ENCODE results near the gene CPED1. TPM values are rescaled to one million over a fixed set of nuclear protein-coding genes. Genes with fewer than 3 reads are reported as not detected.
"Not testable (repeated sequence)": the region's sequence is repeated elsewhere in the genome, so short reads cannot be mapped to it uniquely, and the experiment has no call there.

Gene CPED1
- total RNA-seq, 2 donors from 2014 or later: not detected

DNA sequence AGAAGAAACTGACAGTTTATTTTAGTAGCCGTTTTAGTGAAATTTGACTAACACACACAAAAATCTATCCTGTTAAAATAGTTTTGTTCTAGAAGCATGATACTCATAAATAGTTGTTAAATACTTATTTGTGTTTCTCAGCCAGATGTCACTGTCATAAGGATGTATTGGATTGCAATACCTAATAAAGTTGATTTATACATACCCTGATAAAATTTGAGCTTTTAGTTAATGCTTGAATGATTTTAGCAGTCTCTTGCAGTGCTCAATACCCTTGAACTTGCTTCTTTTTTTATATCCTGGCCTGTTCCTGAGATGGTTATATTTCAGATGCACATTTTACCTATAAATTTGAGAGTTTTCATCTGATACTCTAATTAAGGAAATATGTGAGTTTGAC, 27.8 kb upstream of the CPED1 start:
- H3K9me3 Mint-ChIP-seq: no peaks in the 10 kb centered on the region
- peaks cover 15% of the 10 kb centered on the region for H3K4me1 Mint-ChIP-seq
- no peak overlapping the region for H3K27ac Mint-ChIP-seq
- H3K4me3 Mint-ChIP-seq: no peak overlapping the region
- no peaks in the 10 kb centered on the region for H3K27me3 Mint-ChIP-seq
- ATAC-seq (replicated peaks): no peak
- H3K36me3 Mint-ChIP-seq (ENCODE audit: low read depth): peaks cover 79% of the 10 kb centered on the region

DNA sequence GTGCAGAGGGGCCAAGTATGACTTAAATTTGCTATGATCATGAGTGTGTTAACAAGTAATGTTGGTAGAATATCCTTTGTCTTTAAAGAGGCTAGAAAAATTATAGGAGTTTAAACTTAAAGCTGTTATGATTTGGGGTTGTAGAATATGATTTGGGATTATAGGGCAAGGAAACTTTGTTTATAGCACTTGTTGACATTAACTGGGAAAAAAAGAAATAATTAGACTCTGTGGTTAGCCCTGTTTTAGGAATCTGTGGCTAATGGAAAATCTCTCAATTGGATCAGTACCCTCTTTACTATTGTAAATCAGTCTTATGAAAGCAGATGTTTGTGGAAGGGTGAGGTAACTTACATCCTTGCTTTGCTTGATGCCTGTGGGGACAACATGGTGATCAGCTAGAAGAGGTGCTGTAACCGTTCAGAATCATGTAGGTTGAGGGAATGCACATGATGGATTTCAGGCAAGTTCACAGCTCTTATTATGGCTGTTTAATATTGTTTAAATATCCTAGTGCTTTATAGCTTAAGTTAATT, 26.8 kb upstream of the CPED1 start:
- H3K27ac Mint-ChIP-seq: no peak overlapping the region
- H3K9me3 Mint-ChIP-seq: no peaks in the 10 kb centered on the region
- H3K27me3 Mint-ChIP-seq: no peaks in the 10 kb centered on the region
- H3K4me1 Mint-ChIP-seq: peaks cover 11% of the 10 kb centered on the region
- H3K36me3 Mint-ChIP-seq (ENCODE audit: low read depth): peaks cover 79% of the 10 kb centered on the region
- no peak for ATAC-seq (replicated peaks)
- no peak overlapping the region for H3K4me3 Mint-ChIP-seq

DNA sequence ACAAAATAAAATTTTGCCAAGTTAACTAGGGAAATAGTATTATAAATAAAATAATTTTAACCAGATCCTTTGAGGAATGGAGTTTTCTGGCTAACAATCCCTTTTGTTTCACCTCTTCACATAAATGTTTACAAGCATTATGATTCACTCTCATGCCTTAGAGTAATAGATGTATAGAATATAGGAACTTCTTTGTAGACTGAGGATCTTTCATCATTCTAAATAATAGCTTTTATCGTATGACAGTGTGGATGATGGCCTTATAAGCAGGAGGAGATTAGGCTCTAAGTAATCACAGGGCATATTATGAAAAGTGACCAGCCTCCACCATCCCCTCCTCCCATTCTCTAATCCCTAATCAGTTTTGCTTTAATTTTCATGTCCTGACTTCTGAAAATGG, 24.4 kb upstream of the CPED1 start:
- H3K27ac Mint-ChIP-seq: no peak overlapping the region
- no peak overlapping the region for H3K4me3 Mint-ChIP-seq
- H3K36me3 Mint-ChIP-seq (ENCODE audit: low read depth): peaks cover 79% of the 10 kb centered on the region
- ATAC-seq (replicated peaks): no peak
- peaks cover 5% of the 10 kb centered on the region for H3K4me1 Mint-ChIP-seq
- H3K27me3 Mint-ChIP-seq: no peaks in the 10 kb centered on the region
- H3K9me3 Mint-ChIP-seq: no peaks in the 10 kb centered on the region

DNA sequence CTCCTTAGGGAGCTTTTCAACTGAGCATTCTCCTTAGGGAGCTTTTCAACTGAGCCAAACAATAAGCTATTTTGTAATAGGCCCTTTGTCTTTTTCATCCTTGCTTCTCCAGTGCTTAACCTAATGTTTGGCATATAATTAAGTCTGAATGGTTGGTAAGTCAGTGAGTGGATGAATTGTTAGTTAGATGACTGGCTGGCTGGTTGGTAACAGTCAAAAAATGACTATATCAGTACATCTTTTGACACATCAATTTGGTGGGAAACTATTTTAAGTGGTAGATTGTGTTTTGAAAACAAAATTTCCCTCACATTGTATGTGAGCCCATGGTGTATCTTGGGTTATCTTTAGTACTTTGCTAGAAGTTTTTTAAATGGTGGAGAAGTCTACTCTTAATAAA, 21.6 kb upstream of the CPED1 start:
- peaks cover 84% of the 10 kb centered on the region for H3K36me3 Mint-ChIP-seq (ENCODE audit: low read depth)

DNA sequence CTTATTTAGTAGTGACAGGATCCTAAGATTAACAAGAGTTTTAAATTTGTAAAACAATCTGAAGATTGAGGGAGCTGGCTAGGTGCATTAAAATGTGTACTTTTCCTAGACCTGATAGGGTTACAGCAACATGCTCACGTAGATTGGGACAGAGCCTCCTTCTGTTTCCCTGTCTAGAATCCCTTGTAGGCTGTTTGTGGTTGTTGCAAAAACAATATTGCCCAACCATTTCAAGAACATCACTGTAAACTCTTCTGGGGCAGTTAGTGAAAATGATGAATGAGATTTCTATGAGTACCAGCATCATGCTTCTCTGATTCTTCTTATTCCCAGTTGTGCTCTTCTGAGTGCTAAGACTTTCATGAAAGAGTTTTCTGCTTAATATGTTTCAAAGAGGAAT, 14.7 kb upstream of the CPED1 start:
- Mint-ChIP-seq H3K9me3 (no peaks in the 10 kb centered on the region), H3K27ac (no peak overlapping the region), H3K27me3 (no peaks in the 10 kb centered on the region), H3K36me3 (ENCODE audit: low read depth) (peaks cover 78% of the 10 kb centered on the region), H3K4me1 (no peaks in the 10 kb centered on the region), H3K4me3 (no peak overlapping the region)
- no peak for ATAC-seq (replicated peaks)

More for the DNA sequence above, 21.6 kb upstream of the CPED1 start:
- Mint-ChIP-seq H3K27me3 (no peaks in the 10 kb centered on the region), H3K4me3 (no peak overlapping the region), H3K27ac (peak overlapping the region; percentile 45), H3K4me1 (no peaks in the 10 kb centered on the region), H3K9me3 (no peaks in the 10 kb centered on the region)
- peak; percentile 64 for ATAC-seq (replicated peaks)

DNA sequence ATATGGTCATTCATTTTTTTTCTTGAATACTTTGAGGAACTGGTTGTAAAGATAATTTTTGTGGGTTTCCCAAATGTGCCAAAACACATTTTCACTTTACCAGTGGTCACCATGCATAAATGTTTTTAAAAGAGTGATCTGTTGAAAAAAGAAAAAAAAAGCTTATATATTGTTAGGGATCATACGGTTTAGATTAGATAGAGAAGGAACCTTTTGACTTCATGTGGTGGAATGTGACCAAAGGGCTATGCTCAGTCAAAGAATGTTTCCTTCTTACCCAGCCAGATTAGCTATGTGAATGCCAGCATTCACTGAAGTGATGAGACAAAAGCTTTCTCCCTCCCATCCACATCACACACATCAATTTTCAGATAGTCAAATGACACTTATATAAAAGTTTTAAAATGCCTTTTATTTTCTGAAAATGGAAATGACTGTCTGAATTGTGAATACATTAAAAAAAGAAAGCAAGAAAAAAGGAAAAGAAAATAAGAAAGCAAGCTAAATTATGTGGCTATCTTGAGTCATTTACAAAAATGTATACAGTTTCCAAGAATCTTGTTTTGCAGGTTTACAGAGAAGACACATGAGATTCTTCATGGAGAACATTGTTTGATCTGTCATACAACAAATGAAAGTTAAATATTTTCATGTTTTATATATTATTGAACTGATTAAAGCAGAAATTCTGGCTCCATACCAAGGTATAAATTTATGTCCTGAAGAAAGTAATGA, 8.6 kb upstream of the CPED1 start:
- H3K4me3 Mint-ChIP-seq: no peak overlapping the region
- H3K9me3 Mint-ChIP-seq: no peaks in the 10 kb centered on the region
- peaks cover 10% of the 10 kb centered on the region for H3K4me1 Mint-ChIP-seq
- H3K27me3 Mint-ChIP-seq: peaks cover 6% of the 10 kb centered on the region
- H3K36me3 Mint-ChIP-seq (ENCODE audit: low read depth): peaks cover 20% of the 10 kb centered on the region
- peak overlapping the region; percentile 65 for H3K27ac Mint-ChIP-seq
- ATAC-seq (replicated peaks): peak; percentile 42

DNA sequence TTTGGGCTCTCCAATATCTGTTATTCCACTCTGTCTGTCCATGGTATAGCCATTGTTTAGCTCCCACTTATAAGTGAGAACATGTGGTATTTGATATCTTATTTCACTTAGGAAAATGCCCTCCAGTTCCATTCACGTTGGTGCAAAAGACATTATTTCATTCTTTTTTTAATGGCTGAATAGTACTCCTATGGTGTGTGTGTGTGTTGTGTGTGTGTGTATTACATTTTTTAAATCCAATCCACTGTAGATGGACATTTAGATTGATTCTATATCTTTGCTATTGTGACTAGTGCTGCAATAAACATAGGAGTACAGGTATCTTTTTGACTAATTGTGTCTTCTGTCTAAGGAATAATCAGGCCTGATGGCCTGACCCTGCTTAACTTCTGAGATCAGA, 7.4 kb upstream of the CPED1 start:
- Mint-ChIP-seq H3K9me3 (no peaks in the 10 kb centered on the region), H3K4me1 (peaks cover 10% of the 10 kb centered on the region), H3K36me3 (ENCODE audit: low read depth) (peaks cover 9% of the 10 kb centered on the region), H3K27ac (no peak overlapping the region), H3K4me3 (no peak overlapping the region), H3K27me3 (peaks cover 7% of the 10 kb centered on the region)
- no peak for ATAC-seq (replicated peaks)

DNA sequence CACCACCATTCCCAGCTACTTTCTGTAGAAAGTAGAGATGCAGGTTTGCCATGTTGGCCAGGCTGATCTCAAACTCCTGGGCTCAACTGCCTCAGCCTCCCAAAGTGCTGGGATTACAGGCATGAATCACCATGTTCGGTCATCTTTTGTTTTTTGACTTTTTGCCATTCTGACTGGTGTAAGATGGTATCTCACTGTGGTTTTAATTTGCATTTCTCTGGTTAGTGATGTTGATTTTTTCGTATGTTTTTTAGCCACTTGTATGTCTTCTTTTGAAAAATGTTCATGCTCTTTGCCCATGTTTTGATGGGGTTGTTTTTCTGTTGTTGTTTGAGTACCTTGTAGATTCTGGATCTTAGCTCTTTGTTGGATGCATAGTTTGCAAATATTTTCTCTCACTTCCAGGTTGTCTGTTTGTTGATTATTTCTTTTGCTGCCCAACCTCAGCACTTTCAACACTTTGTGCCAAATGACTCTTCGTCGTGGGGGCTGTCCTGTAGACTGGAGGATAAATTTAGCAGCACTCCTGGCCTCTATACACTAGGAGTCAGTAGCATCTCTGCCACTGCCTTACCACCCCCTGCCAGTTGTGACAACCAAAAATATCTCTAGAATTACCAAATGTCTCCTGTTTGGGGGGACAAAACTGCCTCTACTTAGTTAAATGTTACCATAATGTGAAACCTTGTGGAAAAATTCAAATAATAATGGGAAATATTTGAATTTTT, 6.5 kb upstream of the CPED1 start:
- Mint-ChIP-seq H3K4me3 (peak overlapping the region; percentile 15), H3K27me3 (peaks cover 16% of the 10 kb centered on the region), H3K4me1 (peaks cover 10% of the 10 kb centered on the region), H3K36me3 (ENCODE audit: low read depth) (no peaks in the 10 kb centered on the region), H3K9me3 (no peaks in the 10 kb centered on the region), H3K27ac (peak overlapping the region; percentile 61)
- ATAC-seq (replicated peaks): peak; percentile 92

DNA sequence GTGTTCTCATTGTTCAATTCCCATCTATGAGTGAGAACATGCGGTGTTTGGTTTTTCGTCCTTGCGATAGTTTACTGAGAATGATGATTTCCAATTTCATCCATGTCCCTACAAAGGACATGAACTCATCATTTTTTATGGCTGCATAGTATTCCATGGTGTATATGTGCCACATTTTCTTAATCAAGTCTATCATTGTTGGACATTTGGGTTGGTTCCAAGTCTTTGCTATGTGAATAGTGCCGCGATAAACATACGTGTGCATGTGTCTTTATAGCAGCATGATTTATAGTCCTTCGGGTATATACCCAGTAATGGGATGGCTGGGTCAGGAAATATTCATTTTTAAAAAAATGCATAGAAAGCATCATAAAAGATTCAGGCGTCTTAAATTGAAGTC, 4.9 kb upstream of the CPED1 start:
- not testable (repeated sequence) for H3K4me3 Mint-ChIP-seq; H3K27ac Mint-ChIP-seq; H3K9me3 Mint-ChIP-seq; ATAC-seq (replicated peaks); H3K36me3 Mint-ChIP-seq (ENCODE audit: low read depth)
- peaks cover 10% of the 10 kb centered on the region for H3K4me1 Mint-ChIP-seq
- H3K27me3 Mint-ChIP-seq: peaks cover 23% of the 10 kb centered on the region

DNA sequence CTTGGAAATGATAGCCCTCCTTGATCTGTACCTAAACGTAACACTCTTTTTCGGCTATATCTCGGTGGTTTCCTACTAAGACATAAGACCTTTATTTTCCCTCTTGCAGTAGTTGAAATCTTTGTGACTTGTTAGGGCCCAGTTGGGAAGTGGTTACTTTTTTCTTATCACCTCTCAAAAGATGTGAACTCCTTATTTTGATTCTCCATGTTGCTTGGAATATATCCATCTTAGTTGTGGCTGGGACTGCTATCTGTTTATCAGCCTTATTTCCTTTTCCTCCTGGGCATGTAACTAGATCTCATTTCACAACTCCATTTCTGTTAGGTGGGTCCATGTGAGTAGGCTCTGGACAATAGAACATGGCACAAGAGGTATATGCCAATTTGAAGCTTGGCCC, 4.1 kb upstream of the CPED1 start:
- Mint-ChIP-seq H3K4me3 (no peak overlapping the region), H3K27me3 (peaks cover 29% of the 10 kb centered on the region), H3K4me1 (peaks cover 14% of the 10 kb centered on the region), H3K9me3 (no peaks in the 10 kb centered on the region), H3K36me3 (ENCODE audit: low read depth) (no peaks in the 10 kb centered on the region), H3K27ac (no peak overlapping the region)
- ATAC-seq (replicated peaks): no peak

DNA sequence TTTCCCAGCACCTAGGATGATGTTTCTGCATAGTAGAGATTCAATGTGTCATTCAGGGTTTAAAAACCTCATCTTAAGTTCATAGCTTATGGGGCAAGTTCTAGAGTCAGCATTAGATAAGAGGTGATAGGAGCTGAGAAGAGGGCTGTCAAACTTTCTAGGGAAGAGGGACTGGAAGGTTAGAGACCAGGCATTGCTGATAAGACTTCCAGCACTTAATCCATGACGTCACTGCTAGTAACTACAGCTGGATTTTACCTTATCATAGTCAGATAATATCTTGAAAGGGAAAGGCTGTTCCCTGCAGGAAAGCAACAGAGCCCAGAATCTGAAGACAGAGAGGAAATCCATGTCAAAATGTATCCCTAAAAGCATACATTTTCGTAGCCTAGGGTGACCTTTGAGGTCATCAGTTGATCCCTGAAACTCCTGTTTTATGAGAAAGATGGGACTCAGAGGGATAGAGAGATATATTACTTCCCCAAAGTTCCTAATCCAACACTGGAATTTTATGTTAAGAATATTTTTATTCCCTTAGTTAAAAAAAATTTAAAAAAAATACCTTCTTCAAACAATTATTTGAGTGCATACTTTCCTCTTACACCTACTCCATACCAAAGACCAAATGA, 3.3 kb upstream of the CPED1 start:
- Mint-ChIP-seq H3K27ac (no peak overlapping the region), H3K36me3 (ENCODE audit: low read depth) (no peaks in the 10 kb centered on the region), H3K9me3 (no peaks in the 10 kb centered on the region), H3K4me1 (peaks cover 14% of the 10 kb centered on the region), H3K27me3 (peaks cover 37% of the 10 kb centered on the region), H3K4me3 (no peak overlapping the region)
- ATAC-seq (replicated peaks): no peak

DNA sequence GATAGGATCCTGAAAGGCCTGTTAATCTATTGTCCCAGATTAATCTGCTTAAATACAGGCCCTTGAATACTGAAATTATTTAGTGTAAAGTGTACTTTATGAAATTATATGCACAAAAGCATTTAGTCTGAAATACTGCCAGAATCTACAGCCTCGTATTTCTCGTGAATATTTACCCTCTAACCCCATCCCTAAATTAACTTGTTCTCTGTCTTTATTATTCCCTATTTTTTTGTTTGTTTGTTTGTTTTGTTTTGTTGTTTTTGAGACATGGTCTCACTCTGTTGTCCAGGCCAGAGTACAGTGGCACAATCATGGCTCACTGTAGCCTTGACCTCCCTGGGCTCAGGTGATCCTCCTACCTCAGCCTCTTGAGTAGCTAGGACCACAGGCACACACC, 2.7 kb upstream of the CPED1 start:
- Mint-ChIP-seq H3K36me3 (ENCODE audit: low read depth) (no peaks in the 10 kb centered on the region), H3K4me3 (no peak overlapping the region), H3K27me3 (peaks cover 39% of the 10 kb centered on the region), H3K27ac (no peak overlapping the region), H3K9me3 (no peaks in the 10 kb centered on the region), H3K4me1 (peaks cover 14% of the 10 kb centered on the region)
- ATAC-seq (replicated peaks): no peak

DNA sequence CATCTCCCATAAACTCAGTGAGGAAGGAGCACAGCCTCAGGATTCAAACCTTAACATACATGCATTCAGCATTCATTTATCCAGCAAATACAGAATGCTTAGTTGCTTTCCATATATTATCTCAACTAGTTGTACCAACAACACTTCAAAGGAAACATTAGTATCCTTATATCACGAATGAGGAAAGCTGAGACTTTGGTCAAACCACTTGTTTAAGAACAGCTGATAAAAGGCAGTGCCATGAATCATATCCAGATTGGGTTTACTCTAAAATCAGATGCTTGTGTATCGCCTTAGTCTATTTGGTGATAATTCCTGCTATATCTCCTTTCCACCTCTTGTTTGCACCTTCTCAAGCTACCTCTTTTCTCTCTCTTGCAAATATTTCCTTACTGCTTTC, 1.9 kb upstream of the CPED1 start:
- Mint-ChIP-seq H3K9me3 (no peaks in the 10 kb centered on the region), H3K27ac (no peak overlapping the region), H3K36me3 (ENCODE audit: low read depth) (no peaks in the 10 kb centered on the region), H3K4me1 (peaks cover 11% of the 10 kb centered on the region), H3K4me3 (no peak overlapping the region), H3K27me3 (peaks cover 39% of the 10 kb centered on the region)
- no peak for ATAC-seq (replicated peaks)

DNA sequence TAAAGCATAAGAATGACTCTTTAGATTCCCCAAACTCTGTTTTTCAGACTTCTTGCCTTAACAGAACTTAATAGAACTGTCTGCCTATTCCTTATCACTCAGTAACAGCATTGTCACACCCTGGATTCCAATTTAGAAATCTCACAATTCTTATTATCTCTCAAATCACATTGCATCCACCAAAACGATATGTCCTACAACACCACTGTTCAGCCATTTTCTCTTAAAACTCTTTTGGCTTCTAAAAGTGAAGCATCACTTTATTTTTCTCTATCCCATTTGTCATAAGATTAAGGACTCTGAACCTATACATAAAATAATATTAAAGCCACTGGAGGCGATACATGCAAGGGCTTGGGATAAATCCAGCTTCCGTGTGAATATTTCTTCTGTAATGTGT, 1.2 kb upstream of the CPED1 start:
- Mint-ChIP-seq H3K27ac (no peak overlapping the region), H3K4me1 (peaks cover 5% of the 10 kb centered on the region), H3K4me3 (peak overlapping the region; percentile 70), H3K36me3 (ENCODE audit: low read depth) (no peaks in the 10 kb centered on the region), H3K27me3 (peaks cover 41% of the 10 kb centered on the region), H3K9me3 (no peaks in the 10 kb centered on the region)
- ATAC-seq (replicated peaks): no peak
